H1 (cell line): Measurements from ENCODE around the gene CNTD1. TPM values are rescaled to one million over a fixed set of nuclear protein-coding genes. Genes with fewer than 3 reads are reported as not detected.

Experiments used
- CTCF ChIA-PET: fragments of 300-600 bp; sonication (Branson Sonifier 250); formaldehyde crosslinking; loops from one replicate; lab custom pipeline; 2021; ENCODE audit not compliant: partially characterized antibody; lab: Charles Lee
- POLR2A ChIA-PET: fragments of 300-600 bp; sonication (Branson Sonifier 250); formaldehyde crosslinking; loops from one replicate; lab custom pipeline; 2021; ENCODE audit warnings: inconsistent platforms; ENCODE audit not compliant: partially characterized antibody; lab: Charles Lee
- DNase-seq, 2 experiments: peaks; one replicate each; pipeline versions ENCODE4 v3.0.0 to v3.0.0-alpha.2; 2010 to 2022; ENCODE audit warnings: low spot score in 2 of 2, low read depth in 1 of 2, mixed read lengths in 1 of 2
- FAIRE-seq: peaks from 2 replicates; lab custom pipeline; 2011; peaks lifted over from hg19 to GRCh38; lab: Jason Lieb, UNC
- H2AFZ ChIP-seq: 2 replicates; pipeline ENCODE4 v1.8.1; 2012; ENCODE audit warnings: low read length, inconsistent platforms
- H2AK5ac ChIP-seq: 2 replicates; pipeline ENCODE4 v1.6.1; 2013; ENCODE audit warnings: low read depth, low read length
- H2BK120ac ChIP-seq: replicated peaks from 2 replicates; pipeline ENCODE3; 2013; ENCODE audit warnings: low read depth, low read length, inconsistent platforms
- H2BK12ac ChIP-seq: 2 replicates; pipeline ENCODE4 v1.6.1; 2013; ENCODE audit warnings: low read depth, low read length
- H2BK15ac ChIP-seq: 2 replicates; pipeline ENCODE4 v1.6.1; 2013; ENCODE audit warnings: low read length
- H2BK20ac ChIP-seq: 2 replicates; pipeline ENCODE4 v1.6.1; 2013; ENCODE audit warnings: low read length
- H2BK5ac ChIP-seq: 2 replicates; pipeline ENCODE4 v1.6.1; 2013; ENCODE audit warnings: low read depth, low read length
- H3K14ac ChIP-seq: 2 replicates; pipeline ENCODE4 v1.6.1; 2013; ENCODE audit warnings: inconsistent platforms; ENCODE audit not compliant: insufficient read length
- H3K18ac ChIP-seq: 2 replicates; pipeline ENCODE4 v1.6.1; 2013; ENCODE audit warnings: low read length; ENCODE audit errors: extremely low read depth
- H3K23ac ChIP-seq: 2 replicates; pipeline ENCODE4 v1.6.1; 2013; ENCODE audit warnings: inconsistent platforms; ENCODE audit not compliant: insufficient read length
- H3K23me2 ChIP-seq: 2 replicates; pipeline ENCODE4 v1.6.1; 2013; ENCODE audit warnings: low read depth, low read length
- H3K27ac ChIP-seq: 2 replicates; pipeline ENCODE4 v1.6.1; 2011; ENCODE audit warnings: low read depth, low read length, inconsistent platforms
- H3K27me3 ChIP-seq, 4 experiments: replicated peaks in 1 of 4; 1 replicate in 1 of 4; 2 replicates in 3 of 4; pipeline versions ENCODE4 v1.6.1 to v1.8.1; 2011 to 2013; ENCODE audit warnings: low read length in 3 of 4, mild to moderate bottlenecking in 3 of 4, inconsistent platforms in 2 of 4, mixed read lengths in 2 of 4, moderate library complexity in 1 of 4; ENCODE audit not compliant: control insufficient read depth in 3 of 4, insufficient read depth in 3 of 4; ENCODE audit errors: extremely low read depth in 1 of 4
- H3K36me3 ChIP-seq, 4 experiments: 2 replicates each; pipeline versions ENCODE4 v1.6.1 to v1.8.1; 2011 to 2013; ENCODE audit warnings: mild to moderate bottlenecking in 4 of 4, low read length in 3 of 4, moderate library complexity in 2 of 4, control low read depth in 1 of 4, inconsistent platforms in 1 of 4; ENCODE audit not compliant: insufficient read depth in 4 of 4, control insufficient read depth in 2 of 4
- H3K4ac ChIP-seq: replicated peaks from 2 replicates; pipeline ENCODE3; 2013; ENCODE audit warnings: low read length, low read depth, mixed read lengths, inconsistent platforms; ENCODE audit not compliant: insufficient read length
- H3K4me1 ChIP-seq, 4 experiments: replicated peaks in 1 of 4; 1 replicate in 1 of 4; 2 replicates in 3 of 4; pipeline versions ENCODE4 v1.6.1 to v1.8.1; 2011 to 2013; ENCODE audit warnings: low read length in 3 of 4, inconsistent platforms in 2 of 4, mixed read lengths in 1 of 4; ENCODE audit not compliant: insufficient read depth in 4 of 4, control insufficient read depth in 3 of 4
- H3K4me2 ChIP-seq, 2 experiments: 2 replicates each; pipeline versions ENCODE4 v1.6.1 to v1.8.1; 2011 to 2013; ENCODE audit warnings: low read depth in 2 of 2, low read length in 2 of 2, control low read depth in 1 of 2, inconsistent platforms in 1 of 2, mild to moderate bottlenecking in 1 of 2; ENCODE audit not compliant: insufficient read depth in 1 of 2
- H3K4me3 ChIP-seq, 4 experiments: fragments of 200-600, 300-600 bp in 1 of 4; sonication (generic), shearing (Covaris generic), sonication (Bioruptor Twin) in 1 of 4; 2 replicates each; pipeline versions ENCODE4 v1.5.1 to v1.8.1; 2011 to 2016; ENCODE audit warnings: low read length in 4 of 4, low read depth in 3 of 4, control low read depth in 2 of 4, inconsistent platforms in 2 of 4, mild to moderate bottlenecking in 2 of 4, mixed read lengths in 1 of 4, moderate library complexity in 1 of 4; ENCODE audit not compliant: insufficient read depth in 2 of 4; ENCODE audit errors: extremely low read depth in 1 of 4
- H3K56ac ChIP-seq: replicated peaks from 2 replicates; pipeline ENCODE3; 2013; ENCODE audit warnings: low read depth, mild to moderate bottlenecking, mixed read lengths, low read length, inconsistent platforms; ENCODE audit not compliant: insufficient read length
- H3K79me1 ChIP-seq: 2 replicates; pipeline ENCODE4 v1.6.1; 2013; ENCODE audit warnings: low read depth, low read length, control low read depth
- H3K79me2 ChIP-seq, 2 experiments: 2 replicates each; pipeline versions ENCODE4 v1.6.1 to v1.8.1; 2012 to 2013; ENCODE audit warnings: low read length in 2 of 2, mild to moderate bottlenecking in 2 of 2, inconsistent platforms in 1 of 2; ENCODE audit not compliant: insufficient read depth in 2 of 2, control insufficient read depth in 1 of 2
- H3K9ac ChIP-seq, 4 experiments: replicated peaks in 1 of 4; 1 replicate in 1 of 4; 2 replicates in 3 of 4; pipeline versions ENCODE4 v1.6.1 to v1.8.1; 2011 to 2013; ENCODE audit warnings: low read depth in 3 of 4, low read length in 3 of 4, control low read depth in 2 of 4, mild to moderate bottlenecking in 2 of 4, moderate library complexity in 2 of 4, inconsistent platforms in 1 of 4; ENCODE audit errors: extremely low read depth in 1 of 4
- H3K9me3 ChIP-seq, 2 experiments: 2 replicates each; pipeline versions ENCODE4 v1.6.1 to v1.8.1; 2012 to 2013; ENCODE audit warnings: mild to moderate bottlenecking in 2 of 2, moderate library complexity in 2 of 2, control low read depth in 1 of 2, inconsistent platforms in 1 of 2, low read depth in 1 of 2, low read length in 1 of 2, mixed read lengths in 1 of 2; ENCODE audit not compliant: insufficient read depth in 2 of 2
- H4K20me1 ChIP-seq, 2 experiments: replicated peaks in 1 of 2; 2 replicates each; pipeline versions ENCODE3 to v1.8.1; 2011 to 2013; ENCODE audit warnings: inconsistent platforms in 2 of 2, low read length in 2 of 2, mild to moderate bottlenecking in 1 of 2; ENCODE audit not compliant: insufficient read depth in 2 of 2, control insufficient read depth in 1 of 2
- H4K5ac ChIP-seq: 2 replicates; pipeline ENCODE4 v1.6.1; 2013; ENCODE audit warnings: low read length, low read depth, mixed read lengths, inconsistent platforms; ENCODE audit not compliant: insufficient read length
- H4K8ac ChIP-seq: 2 replicates; pipeline ENCODE4 v1.8.0; 2013; ENCODE audit warnings: mild to moderate bottlenecking, moderate library complexity, low read length, inconsistent platforms; ENCODE audit not compliant: insufficient read depth; ENCODE audit errors: extremely low read depth
- H4K91ac ChIP-seq: replicated peaks from 2 replicates; pipeline ENCODE3; 2013; ENCODE audit warnings: low read length, mixed read lengths, inconsistent platforms; ENCODE audit not compliant: insufficient read length
- ASH2L ChIP-seq: fragments of 200-600, 300-600 bp; sonication (generic); IDR thresholded peaks from one replicate; pipeline ENCODE4 v1.7.1; 2017; ENCODE audit warnings: low read length
- CHD1 ChIP-seq: IDR thresholded peaks from 2 replicates; pipeline ENCODE4 v1.6.1; 2012; ENCODE audit warnings: low read depth, low read length, improper control_type of control experiment
- CHD2 ChIP-seq: IDR thresholded peaks from 2 replicates; pipeline ENCODE4 v1.6.1; 2012; ENCODE audit warnings: low read length, improper control_type of control experiment
- CREB1 ChIP-seq: IDR thresholded peaks from 2 replicates; pipeline ENCODE4 v1.6.1; 2012; ENCODE audit warnings: inconsistent platforms
- E2F6 ChIP-seq: IDR thresholded peaks from 2 replicates; pipeline ENCODE4 v1.6.1; 2012; ENCODE audit warnings: inconsistent platforms
- GABPA ChIP-seq: IDR thresholded peaks from 2 replicates; pipeline ENCODE4 v1.6.1; 2011; ENCODE audit warnings: mild to moderate bottlenecking, low read length, moderate library complexity, borderline replicate concordance; ENCODE audit not compliant: insufficient read depth
- KDM4A ChIP-seq: IDR thresholded peaks from one replicate; pipeline ENCODE4 v1.7.1; 2012; ENCODE audit warnings: low read depth, mild to moderate bottlenecking, moderate library complexity, low read length, inconsistent platforms; ENCODE audit not compliant: severe bottlenecking
- SAP30 ChIP-seq: fragments of 300-600 bp; sonication (generic); IDR thresholded peaks from 2 replicates; pipeline ENCODE4 v1.7.1; 2012; ENCODE audit warnings: low read length, moderate library complexity, mild to moderate bottlenecking, inconsistent platforms; ENCODE audit not compliant: insufficient read depth, insufficient replicate concordance
- SP1 ChIP-seq: IDR thresholded peaks from 2 replicates; pipeline ENCODE4 v1.6.1; 2011; ENCODE audit warnings: low read depth, low read length
- TCF12 ChIP-seq: IDR thresholded peaks from 2 replicates; pipeline ENCODE4 v1.6.1; 2011; ENCODE audit warnings: low read depth, mild to moderate bottlenecking, low read length
- TEAD4 ChIP-seq: IDR thresholded peaks from 2 replicates; pipeline ENCODE4 v1.6.1; 2012; ENCODE audit warnings: low read depth, low read length, inconsistent platforms, mixed read lengths
- YY1 ChIP-seq: IDR thresholded peaks from 2 replicates; pipeline ENCODE4 v1.6.1; 2011; ENCODE audit warnings: low read depth, mild to moderate bottlenecking, low read length
- WGBS, 2 experiments: shearing (Covaris generic) in 1 of 2; methylation state at CpG; one replicate each; pipeline versions ENCODE4 v1.1.6 to v1.1.7; 2013 to 2015; ENCODE audit warnings: low lambda C conversion rate in 2 of 2, mixed read lengths in 2 of 2, inconsistent platforms in 1 of 2, low coverage in 1 of 2, missing lambda C conversion rate in 1 of 2; ENCODE audit not compliant: insufficient replicate concordance in 2 of 2, insufficient coverage in 1 of 2, insufficient read length in 1 of 2; ENCODE audit errors: extremely low coverage in 1 of 2, missing lambda C conversion rate in 1 of 2; 5-methylcytosine and 5-hydroxymethylcytosine counted together
- polyA plus RNA-seq, 7 experiments: library from polyadenylated mRNA; depleted of rRNA in 3 of 7; stranded (reverse) in 5 of 7; unstranded in 2 of 7; fragments of >200 nt in 5 of 7; fragments of 200-250 nt in 2 of 7; gene quantifications; 1 replicate in 5 of 7; 2 replicates in 1 of 7; 4 replicates in 1 of 7; pipeline versions ENCODE4 v1.2.1 to v1.2.3, GENCODE V29; 2011 to 2013; ENCODE audit warnings: missing spikeins in 2 of 7, mixed read lengths in 2 of 7
- total RNA-seq: library from RNA; stranded (reverse); fragmentation: NEBNext Ultra II Directional; extraction: Animal tissue kit (Norgen Biotek cat#: 25700); gene quantifications from 2 replicates; pipeline ENCODE4 v1.2.1, GENCODE V29; 2021

Gene CNTD1
- total and polyA plus RNA-seq, 2 of the 8 experiments (the other 6 are each of a cell fraction or from before 2014, with no cell fraction given): not detected

- Histone ChIP-seq H3K4ac (no peak overlapping the region), H2BK5ac (no peak overlapping the region), H2BK120ac (no peak overlapping the region), H4K91ac (no peak overlapping the region), H3K23me2 (peaks cover 5% of the 10 kb centered on the region; the same call in 1 of the 2 replicates), H4K5ac (no peak overlapping the region), H4K20me1 (no peaks in the 10 kb centered on the region), H2BK12ac (no peak overlapping the region), H4K8ac (no peak overlapping the region), H3K4me2 (peak overlapping the region; percentile 68 to 94; a peak in 3 of 4 replicates), H2BK15ac (no peak overlapping the region), H3K27me3 (no peaks in the 10 kb centered on the region), H3K79me2 (no peaks in the 10 kb centered on the region), H2AFZ (peak overlapping the region; percentile 54), H3K36me3 (peaks cover 0 to 11% (median 5%) of the 10 kb centered on the region in 4 experiments; a peak in 5 of 8 replicates), H3K4me3 (peak overlapping the region; percentile 80 to 94 (median 84)), H3K4me1 (no peaks in the 10 kb centered on the region), H3K14ac (no peak overlapping the region), H3K18ac (no peak overlapping the region), H3K9me3 (no peaks in the 10 kb centered on the region), H2BK20ac (no peak overlapping the region), H3K56ac (no peak overlapping the region), H3K27ac (no peak overlapping the region), H3K23ac (no peak overlapping the region), H3K79me1 (0 out of 2 replicates have a peak, but pooled peaks cover 4% of the 10 kb centered on the region), H2AK5ac (no peak overlapping the region), H3K9ac (peak overlapping the region in 3 of 4 experiments; percentile 69 to 92 (median 81); a peak in 4 of 7 replicates)
- ChIA-PET CTCF (interaction anchor here (1.2 to 3.5 kb wide), 6 partner anchors 10 to 195 kb away, joined by 3 to 30 read pairs (median 3); partner anchors contain the start of genes BECN1 and RAMP2), POLR2A (interaction anchor here (0.8 to 2.4 kb wide), 11 partner anchors 10 to 220 kb away, joined by 3 to 15 read pairs (median 3); partner anchors contain the start of gene HSD17B1)
- FAIRE-seq (no peak), DNase-seq (no peak)
- TF ChIP-seq TEAD4 (no peak), ASH2L (no peak), YY1 (no peak), CREB1 (no peak), E2F6 (no peak), SP1 (no peak), TCF12 (no peak), CHD2 (no peak), SAP30 (no peak), CHD1 (no peak), GABPA (no peak), KDM4A (no peak)
- WGBS, 2 experiments: 19% methylated on average over 3 of the region's 3 CpGs; no CpG with 5 or more reads in 1 of the 2 experiments
Observed at GRCh38 chr17:42772945-42773289, 25.7 kb upstream of the CNTD1 start.
